CD8-positive, alpha-beta memory T cell (primary cell): ENCODE results near the gene ABCA12. TPM values are rescaled to one million over a fixed set of nuclear protein-coding genes. Genes with fewer than 3 reads are reported as not detected.
A peak's percentile ranks its signal among the peaks of the same experiment; 100 is the strongest.

Source experiments
- CTCF ChIA-PET: fragments of 350-600 bp; sonication (Branson Sonifier 250); formaldehyde crosslinking; loops from one replicate; lab custom pipeline; 2021; ENCODE audit warnings: antibody characterized with exemption; lab: Charles Lee
- POLR2A ChIA-PET: fragments of 350-600 bp; sonication (Branson Sonifier 250); formaldehyde crosslinking; loops from one replicate; lab custom pipeline; 2021; ENCODE audit warnings: antibody characterized with exemption; lab: Charles Lee
- DNase-seq, 5 donors: peaks; one replicate each; pipeline versions ENCODE4 v3.0.0 to v3.0.0-alpha.2; 2020 to 2022; ENCODE audit warnings: mixed read lengths in 1 of 5
- H3K27ac ChIP-seq: one replicate; pipeline ENCODE4 v1.7.0; 2013; ENCODE audit warnings: low read depth, mild to moderate bottlenecking, low read length, moderate library complexity
- H3K27me3 ChIP-seq: 2 replicates; pipeline ENCODE4 v1.7.0; 2013; ENCODE audit warnings: low read length, mild to moderate bottlenecking; ENCODE audit not compliant: insufficient read depth, poor library complexity, severe bottlenecking
- H3K36me3 ChIP-seq: 2 replicates; pipeline ENCODE4 v1.7.0; 2013; ENCODE audit warnings: mild to moderate bottlenecking, low read length, moderate library complexity; ENCODE audit not compliant: insufficient read depth
- H3K4me1 ChIP-seq: 2 replicates; pipeline ENCODE4 v1.7.0; 2013; ENCODE audit warnings: mild to moderate bottlenecking, low read length, moderate library complexity; ENCODE audit not compliant: insufficient read depth
- H3K4me3 ChIP-seq: 2 replicates; pipeline ENCODE4 v1.7.0; 2013; ENCODE audit warnings: mild to moderate bottlenecking, low read length
- H3K9me3 ChIP-seq: 2 replicates; pipeline ENCODE4 v1.7.0; 2013; ENCODE audit warnings: mild to moderate bottlenecking, low read length
- H3K27ac Mint-ChIP-seq, 8 donors: one replicate each; pipeline ENCODE4 v1.8.0; 2020 to 2021; ENCODE audit warnings: mixed read lengths in 8 of 8, mild to moderate bottlenecking in 6 of 8, inconsistent platforms in 3 of 8, moderate library complexity in 3 of 8
- H3K27me3 Mint-ChIP-seq, 2 donors: one replicate each; pipeline ENCODE4 v1.8.0; 2020 to 2021; ENCODE audit warnings: mixed read lengths in 2 of 2, mild to moderate bottlenecking in 1 of 2, moderate library complexity in 1 of 2
- H3K36me3 Mint-ChIP-seq, 3 donors: one replicate each; pipeline ENCODE4 v1.8.0; 2020 to 2021; ENCODE audit warnings: mixed read lengths in 3 of 3, inconsistent platforms in 1 of 3, mild to moderate bottlenecking in 1 of 3
- H3K4me1 Mint-ChIP-seq, 3 donors: one replicate each; pipeline ENCODE4 v1.8.0; 2020 to 2021; ENCODE audit warnings: mixed read lengths in 3 of 3, inconsistent platforms in 1 of 3, mild to moderate bottlenecking in 1 of 3
- H3K4me3 Mint-ChIP-seq, 7 donors: one replicate each; pipeline ENCODE4 v1.8.0; 2020 to 2021; ENCODE audit warnings: mixed read lengths in 7 of 7, mild to moderate bottlenecking in 6 of 7, moderate library complexity in 4 of 7, inconsistent platforms in 2 of 7
- H3K9me3 Mint-ChIP-seq, 5 donors: one replicate each; pipeline ENCODE4 v1.8.0; 2020 to 2022; ENCODE audit warnings: mixed read lengths in 5 of 5, mild to moderate bottlenecking in 3 of 5, moderate library complexity in 2 of 5, inconsistent platforms in 1 of 5
- polyA plus RNA-seq: library from polyadenylated mRNA; unstranded; fragments of 300-500 nt; fragmentation: Illumina TruSeq; gene quantifications from one replicate; pipeline ENCODE4 v1.2.3, GENCODE V29; 2021
- total RNA-seq, 2 experiments: library from RNA; stranded (reverse); gene quantifications; one replicate each; pipeline ENCODE4 v1.2.3, GENCODE V29; 2021

Gene ABCA12
- total and polyA plus RNA-seq, 3 experiments from 2014 or later: not detected

GRCh38 chr2:215119847-215120246 is 18.6 kb downstream of the ABCA12 start:
- H3K27me3 ChIP-seq: no peaks in the 10 kb centered on the region
- peaks cover 2 to 12% (median 5%) of the 10 kb centered on the region in 5 donors for H3K9me3 Mint-ChIP-seq

GRCh38 chr2:215110918-215111317 is 27.5 kb downstream of the ABCA12 start:
- Mint-ChIP-seq H3K36me3 (no peaks in the 10 kb centered on the region), H3K27me3 (peaks cover 2 to 4% of the 10 kb centered on the region in 2 donors), H3K27ac (no peak overlapping the region), H3K9me3 (no peaks in the 10 kb centered on the region), H3K4me1 (no peaks in the 10 kb centered on the region), H3K4me3 (no peak overlapping the region)
- DNase-seq: no peak
- no peaks in the 10 kb centered on the region for H3K9me3 ChIP-seq
- H3K27ac ChIP-seq: no peak overlapping the region
- no peak overlapping the region for H3K4me3 ChIP-seq
- no peaks in the 10 kb centered on the region for H3K4me1 ChIP-seq
- POLR2A ChIA-PET: no interaction called here
- CTCF ChIA-PET: no interaction called here
- H3K36me3 ChIP-seq: no peaks in the 10 kb centered on the region
- H3K27me3 ChIP-seq: no peaks in the 10 kb centered on the region

More at GRCh38 chr2:215119847-215120246, 18.6 kb downstream of the ABCA12 start:
- H3K4me1 ChIP-seq: no peaks in the 10 kb centered on the region
- H3K36me3 ChIP-seq: no peaks in the 10 kb centered on the region
- no peak overlapping the region for H3K4me3 ChIP-seq
- POLR2A ChIA-PET: no interaction called here
- H3K4me3 Mint-ChIP-seq: no peak overlapping the region
- no peaks in the 10 kb centered on the region for H3K4me1 Mint-ChIP-seq
- DNase-seq: no peak
- H3K9me3 ChIP-seq: no peaks in the 10 kb centered on the region
- H3K36me3 Mint-ChIP-seq: no peaks in the 10 kb centered on the region
- H3K27ac Mint-ChIP-seq: no peak overlapping the region
- H3K27me3 Mint-ChIP-seq: peaks cover 0 to 8% of the 10 kb centered on the region in 2 donors
- H3K27ac ChIP-seq: no peak overlapping the region
- CTCF ChIA-PET: no interaction called here

GRCh38 chr2:215107216-215108056 is 31.0 kb downstream of the ABCA12 start:
- no peak for DNase-seq
- no peaks in the 10 kb centered on the region for H3K27me3 ChIP-seq
- CTCF ChIA-PET: no interaction called here
- H3K4me1 ChIP-seq: no peaks in the 10 kb centered on the region
- POLR2A ChIA-PET: no interaction called here
- H3K4me3 Mint-ChIP-seq: no peak overlapping the region
- H3K4me3 ChIP-seq: no peak overlapping the region
- no peak overlapping the region for H3K27ac Mint-ChIP-seq
- H3K27me3 Mint-ChIP-seq: peaks cover 0 to 3% of the 10 kb centered on the region in 2 donors
- H3K4me1 Mint-ChIP-seq: no peaks in the 10 kb centered on the region
- no peaks in the 10 kb centered on the region for H3K9me3 ChIP-seq
- H3K36me3 Mint-ChIP-seq: no peaks in the 10 kb centered on the region
- no peaks in the 10 kb centered on the region for H3K9me3 Mint-ChIP-seq
- H3K36me3 ChIP-seq: no peaks in the 10 kb centered on the region
- no peak overlapping the region for H3K27ac ChIP-seq

GRCh38 chr2:215105607-215106354 is 32.6 kb downstream of the ABCA12 start:
- Mint-ChIP-seq H3K27ac (no peak overlapping the region), H3K4me3 (no peak overlapping the region), H3K4me1 (no peaks in the 10 kb centered on the region), H3K36me3 (no peaks in the 10 kb centered on the region), H3K9me3 (no peaks in the 10 kb centered on the region), H3K27me3 (peaks cover 0 to 3% of the 10 kb centered on the region in 2 donors)
- DNase-seq: no peak
- Histone ChIP-seq H3K9me3 (no peaks in the 10 kb centered on the region), H3K36me3 (no peaks in the 10 kb centered on the region), H3K4me3 (no peak overlapping the region), H3K27me3 (no peaks in the 10 kb centered on the region), H3K4me1 (no peaks in the 10 kb centered on the region), H3K27ac (no peak overlapping the region)
- ChIA-PET CTCF (no interaction called here), POLR2A (no interaction called here)

- Mint-ChIP-seq H3K27me3 (peaks cover 0 to 3% of the 10 kb centered on the region in 2 donors), H3K36me3 (no peaks in the 10 kb centered on the region), H3K27ac (no peak overlapping the region), H3K9me3 (no peaks in the 10 kb centered on the region), H3K4me3 (no peak overlapping the region), H3K4me1 (no peaks in the 10 kb centered on the region)
- Histone ChIP-seq H3K36me3 (no peaks in the 10 kb centered on the region), H3K9me3 (no peaks in the 10 kb centered on the region), H3K4me3 (no peak overlapping the region), H3K27me3 (no peaks in the 10 kb centered on the region), H3K27ac (no peak overlapping the region), H3K4me1 (no peaks in the 10 kb centered on the region)
- POLR2A ChIA-PET: no interaction called here
- DNase-seq: no peak
- CTCF ChIA-PET: interaction anchor here (0.7 kb wide), 1 partner anchor 75 kb away, joined by 3 read pairs; no protein-coding TSS in a partner anchor
These were observed 34.2 kb downstream of the ABCA12 start for GRCh38 chr2:215104226-215104625.

GRCh38 chr2:215098875-215099274 is 39.6 kb downstream of the ABCA12 start:
- CTCF ChIA-PET: no interaction called here

GRCh38 chr2:215084080-215084479 is 54.3 kb downstream of the ABCA12 start:
- H3K4me1 ChIP-seq: no peaks in the 10 kb centered on the region
- H3K9me3 Mint-ChIP-seq: no peaks in the 10 kb centered on the region

More at GRCh38 chr2:215098875-215099274, 39.6 kb downstream of the ABCA12 start:
- Mint-ChIP-seq H3K27me3 (peaks cover 0 to 3% of the 10 kb centered on the region in 2 donors), H3K9me3 (no peaks in the 10 kb centered on the region), H3K36me3 (no peaks in the 10 kb centered on the region), H3K27ac (no peak overlapping the region), H3K4me3 (no peak overlapping the region), H3K4me1 (no peaks in the 10 kb centered on the region)
- no peak for DNase-seq
- Histone ChIP-seq H3K4me1 (no peaks in the 10 kb centered on the region), H3K36me3 (no peaks in the 10 kb centered on the region), H3K9me3 (no peaks in the 10 kb centered on the region), H3K27me3 (no peaks in the 10 kb centered on the region), H3K27ac (no peak overlapping the region), H3K4me3 (no peak overlapping the region)
- POLR2A ChIA-PET: no interaction called here

GRCh38 chr2:215083146-215083545 is 55.3 kb downstream of the ABCA12 start:
- ChIA-PET CTCF (no interaction called here), POLR2A (no interaction called here)
- H3K27me3 Mint-ChIP-seq: peaks cover 1 to 3% of the 10 kb centered on the region in 2 donors
- H3K4me3 ChIP-seq: no peak overlapping the region
- H3K36me3 ChIP-seq: no peaks in the 10 kb centered on the region
- no peaks in the 10 kb centered on the region for H3K4me1 Mint-ChIP-seq
- no peak overlapping the region for H3K4me3 Mint-ChIP-seq
- H3K27ac Mint-ChIP-seq: peak overlapping the region in 1 of 8 donors; percentile 59
- no peaks in the 10 kb centered on the region for H3K36me3 Mint-ChIP-seq
- no peaks in the 10 kb centered on the region for H3K27me3 ChIP-seq
- DNase-seq: no peak
- no peaks in the 10 kb centered on the region for H3K9me3 ChIP-seq
- H3K27ac ChIP-seq: no peak overlapping the region
- no peaks in the 10 kb centered on the region for H3K4me1 ChIP-seq
- H3K9me3 Mint-ChIP-seq: no peaks in the 10 kb centered on the region

More at GRCh38 chr2:215084080-215084479, 54.3 kb downstream of the ABCA12 start:
- H3K36me3 ChIP-seq: no peaks in the 10 kb centered on the region
- Mint-ChIP-seq H3K36me3 (no peaks in the 10 kb centered on the region), H3K27me3 (peaks cover 1 to 3% of the 10 kb centered on the region in 2 donors), H3K27ac (no peak overlapping the region), H3K4me1 (no peaks in the 10 kb centered on the region), H3K4me3 (no peak overlapping the region)
- DNase-seq: no peak
- no peak overlapping the region for H3K4me3 ChIP-seq
- no peaks in the 10 kb centered on the region for H3K9me3 ChIP-seq
- H3K27ac ChIP-seq: no peak overlapping the region
- POLR2A ChIA-PET: no interaction called here
- CTCF ChIA-PET: no interaction called here
- H3K27me3 ChIP-seq: no peaks in the 10 kb centered on the region
